Ovary (tissue), 3 donors: Measurements from ENCODE around the gene FTCD.

ENCODE experiments used
- EP300 ChIP-seq: sonication (generic); formaldehyde crosslinking; IDR thresholded peaks from one replicate; pipeline ENCODE4 v1.6.1; 2017; ENCODE audit warnings: antibody characterized with exemption
- POLR2A ChIP-seq: fragments of 450-650 bp; IDR thresholded peaks from one replicate; pipeline ENCODE4 v1.6.1; 2017; ENCODE audit warnings: antibody characterized with exemption, mild to moderate bottlenecking, moderate library complexity
- TF ChIP-seq, protein P1 (sequence below), 3 donors: fragments of 450-650 bp in 2 of 3; fragments of 200-600 bp in 1 of 3; IDR thresholded peaks; one replicate each; pipeline versions ENCODE4 v1.5.1 to v1.8.0; 2016 to 2022; ENCODE audit warnings: antibody characterized with exemption in 3 of 3, mild to moderate bottlenecking in 1 of 3
- donor health status: DM: no; HTN: no; CAD: no.

DNA sequence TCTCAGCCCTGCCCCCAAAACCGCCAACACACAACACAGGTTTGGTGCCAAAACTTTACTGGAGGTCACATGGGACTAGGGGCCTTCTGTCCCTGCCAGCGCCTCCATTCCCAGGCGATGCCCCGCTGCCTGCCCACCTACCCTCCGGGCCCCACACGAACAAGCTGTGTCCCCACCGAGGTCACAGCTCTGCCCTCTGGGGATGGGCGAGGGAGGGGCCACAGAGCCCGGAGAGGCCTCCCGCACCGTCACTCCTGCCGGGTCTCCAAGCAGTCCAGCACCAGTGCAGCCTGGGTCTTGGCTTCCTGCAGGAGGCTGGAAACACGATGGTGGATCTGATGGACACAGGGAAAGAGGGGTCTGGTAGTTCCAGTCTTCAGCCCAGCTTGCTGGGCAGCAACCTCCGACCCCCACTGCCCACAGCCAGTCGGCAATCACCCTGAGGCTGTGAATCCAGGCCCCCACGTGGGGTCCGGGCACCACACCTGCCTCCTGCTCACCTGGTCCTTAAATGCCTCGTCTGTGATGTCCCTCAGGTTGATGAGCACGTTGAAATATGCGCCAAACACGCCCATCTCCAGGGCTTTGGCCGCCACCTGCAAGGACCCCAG, 18.5 kb downstream of the FTCD start:
- TF ChIP-seq, protein P1, sequence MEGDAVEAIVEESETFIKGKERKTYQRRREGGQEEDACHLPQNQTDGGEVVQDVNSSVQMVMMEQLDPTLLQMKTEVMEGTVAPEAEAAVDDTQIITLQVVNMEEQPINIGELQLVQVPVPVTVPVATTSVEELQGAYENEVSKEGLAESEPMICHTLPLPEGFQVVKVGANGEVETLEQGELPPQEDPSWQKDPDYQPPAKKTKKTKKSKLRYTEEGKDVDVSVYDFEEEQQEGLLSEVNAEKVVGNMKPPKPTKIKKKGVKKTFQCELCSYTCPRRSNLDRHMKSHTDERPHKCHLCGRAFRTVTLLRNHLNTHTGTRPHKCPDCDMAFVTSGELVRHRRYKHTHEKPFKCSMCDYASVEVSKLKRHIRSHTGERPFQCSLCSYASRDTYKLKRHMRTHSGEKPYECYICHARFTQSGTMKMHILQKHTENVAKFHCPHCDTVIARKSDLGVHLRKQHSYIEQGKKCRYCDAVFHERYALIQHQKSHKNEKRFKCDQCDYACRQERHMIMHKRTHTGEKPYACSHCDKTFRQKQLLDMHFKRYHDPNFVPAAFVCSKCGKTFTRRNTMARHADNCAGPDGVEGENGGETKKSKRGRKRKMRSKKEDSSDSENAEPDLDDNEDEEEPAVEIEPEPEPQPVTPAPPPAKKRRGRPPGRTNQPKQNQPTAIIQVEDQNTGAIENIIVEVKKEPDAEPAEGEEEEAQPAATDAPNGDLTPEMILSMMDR (IDR thresholded peaks at IDR 0.05), result no peak
- TF ChIP-seq EP300, result no peak
- TF ChIP-seq POLR2A, result no peak
